ENCODE measurements around the gene SEMA6B.

SEMA6B gene

DNA sequence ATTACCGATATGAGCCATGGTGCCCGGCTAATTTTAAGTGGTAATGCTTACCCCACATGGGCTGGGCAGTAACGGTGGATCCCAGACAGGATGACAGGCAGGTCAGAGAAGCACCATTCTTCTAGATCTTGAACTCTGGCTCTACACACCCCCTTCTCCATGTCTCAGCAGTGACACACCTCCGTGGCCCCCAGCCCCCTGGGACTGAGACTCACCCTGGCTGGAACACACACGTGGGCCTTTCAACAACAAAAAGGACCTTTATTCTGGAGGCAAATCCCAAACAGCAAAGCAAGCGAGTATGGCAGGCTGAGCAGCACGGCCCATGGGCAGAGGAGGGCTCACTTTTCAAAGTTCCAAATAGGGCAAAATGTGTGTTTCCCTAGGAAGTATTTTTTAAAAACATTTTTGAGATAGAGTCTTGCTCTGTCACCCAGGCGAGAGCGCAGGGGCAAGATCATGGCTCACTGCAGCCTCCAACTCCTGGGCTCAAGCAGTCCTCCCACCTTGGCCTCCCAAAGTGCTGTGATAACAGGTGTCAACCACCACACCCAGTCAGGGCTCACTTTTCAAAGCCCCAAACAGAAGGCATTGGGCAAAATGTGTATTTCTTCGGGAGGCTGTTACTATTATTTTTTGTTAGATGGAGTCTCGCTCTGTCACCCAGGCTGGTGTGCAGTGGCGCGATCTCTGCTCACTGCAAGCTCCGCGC lies 37.0 kb downstream of the SEMA6B start:
- DNase-seq = no peak

DNA sequence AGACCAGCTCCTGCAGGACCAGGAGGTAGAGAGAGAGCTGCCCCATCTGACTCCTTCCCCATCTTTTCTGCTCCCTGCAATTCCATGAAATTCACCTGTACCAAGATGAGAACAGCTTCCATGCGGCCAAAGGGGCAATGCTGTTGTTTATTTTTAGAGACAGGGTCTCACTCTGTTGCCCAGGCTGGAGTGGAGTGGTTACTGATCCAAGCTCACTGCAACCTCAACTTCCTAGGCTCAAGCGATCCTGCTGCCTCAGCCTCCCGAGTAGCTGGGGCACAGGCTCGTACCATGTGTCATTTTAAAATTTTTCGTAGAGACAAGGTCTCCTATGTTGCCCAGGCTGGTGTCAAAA lies 37.6 kb downstream of the SEMA6B start:
- DNase-seq = no peak

DNA sequence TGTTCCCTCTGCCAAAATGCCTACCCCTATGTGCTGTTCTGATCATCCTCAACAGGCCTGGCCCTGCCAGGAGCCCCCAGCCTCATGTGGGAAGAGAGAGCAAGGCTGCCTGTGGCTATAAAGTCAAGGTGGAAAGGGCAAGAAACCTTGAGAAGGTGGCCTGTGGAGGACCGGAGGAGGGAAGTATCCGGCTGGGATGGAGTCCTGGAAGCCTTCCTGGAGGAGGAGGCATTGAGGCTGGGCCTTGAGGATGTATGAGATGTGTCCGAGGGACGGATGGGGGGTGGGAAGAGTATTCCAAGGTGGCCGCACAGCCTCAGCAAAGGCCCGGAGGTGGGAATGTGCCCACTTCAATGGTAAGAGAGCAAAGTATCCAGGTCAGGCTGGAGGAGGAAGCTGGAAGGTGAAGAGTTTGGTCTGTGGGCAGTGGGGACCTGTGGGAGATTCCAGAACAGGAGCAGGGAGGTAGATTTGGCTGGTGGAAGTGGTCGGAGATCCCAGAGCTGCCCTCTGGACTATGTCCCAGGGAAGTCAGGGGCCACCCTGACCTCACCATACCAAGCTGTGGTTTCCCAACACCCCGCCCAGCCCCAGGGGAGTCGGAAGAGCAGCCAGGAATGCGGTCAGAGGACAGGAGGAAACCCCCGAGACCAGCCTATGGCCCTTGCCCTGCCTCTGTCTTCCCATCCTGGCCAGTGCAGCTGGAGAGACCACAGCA lies 38.2 kb downstream of the SEMA6B start:
- no peak for DNase-seq

DNA sequence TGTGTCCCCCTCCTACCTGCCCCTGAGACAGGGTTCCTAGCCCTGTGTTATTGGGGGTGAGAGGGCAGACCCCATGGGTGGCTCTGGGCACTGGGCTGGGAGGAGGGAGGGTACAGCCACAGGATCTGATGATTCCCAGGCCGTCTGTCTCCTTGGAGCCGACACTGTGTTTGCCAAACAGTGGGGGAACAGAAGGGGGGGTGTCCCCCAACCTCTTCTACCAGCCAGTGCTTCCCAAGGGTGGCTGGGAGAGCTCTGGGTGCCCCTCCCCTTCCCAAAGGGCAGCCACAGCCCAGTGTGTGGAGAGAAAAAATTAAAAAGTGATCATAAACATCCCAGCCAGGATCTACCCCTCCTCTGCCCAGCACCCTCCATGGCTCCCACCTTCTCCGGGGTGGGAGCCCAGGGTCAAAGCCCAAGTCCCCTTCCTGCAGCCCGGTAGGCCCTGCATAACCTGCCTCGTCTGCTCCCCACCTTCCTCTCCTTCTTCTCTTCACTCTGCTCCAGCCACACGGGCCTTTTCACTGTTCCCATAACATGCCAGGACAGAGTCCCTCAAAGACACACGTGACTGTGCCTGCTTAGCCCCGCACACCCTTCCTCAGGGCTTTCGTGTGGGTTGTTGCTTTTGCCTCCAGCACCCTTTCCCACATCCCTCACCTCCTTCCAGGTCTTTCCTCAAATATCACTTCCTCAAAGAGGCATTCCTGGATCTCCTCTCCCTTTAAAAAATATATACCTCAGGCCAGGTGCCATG lies 39.8 kb downstream of the SEMA6B start:
- DNase-seq = no peak

DNA sequence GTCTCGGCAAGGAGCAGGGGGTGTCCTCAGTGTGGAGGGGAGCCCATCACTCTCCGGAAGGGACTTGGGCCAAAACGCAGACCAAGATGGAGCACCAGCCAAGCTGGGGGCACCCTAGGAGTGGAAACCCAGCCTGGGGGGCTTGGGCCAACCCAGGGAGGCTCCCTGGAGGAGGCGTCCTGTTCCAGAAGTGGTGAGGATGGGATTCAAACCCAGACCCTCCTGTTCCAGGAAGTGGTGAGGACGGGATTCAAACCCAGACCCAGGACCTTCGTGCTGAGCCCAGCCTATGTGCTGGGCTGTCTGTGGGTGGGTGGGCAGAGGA lies 40.4 kb downstream of the SEMA6B start:
- DNase-seq = no peak

DNA sequence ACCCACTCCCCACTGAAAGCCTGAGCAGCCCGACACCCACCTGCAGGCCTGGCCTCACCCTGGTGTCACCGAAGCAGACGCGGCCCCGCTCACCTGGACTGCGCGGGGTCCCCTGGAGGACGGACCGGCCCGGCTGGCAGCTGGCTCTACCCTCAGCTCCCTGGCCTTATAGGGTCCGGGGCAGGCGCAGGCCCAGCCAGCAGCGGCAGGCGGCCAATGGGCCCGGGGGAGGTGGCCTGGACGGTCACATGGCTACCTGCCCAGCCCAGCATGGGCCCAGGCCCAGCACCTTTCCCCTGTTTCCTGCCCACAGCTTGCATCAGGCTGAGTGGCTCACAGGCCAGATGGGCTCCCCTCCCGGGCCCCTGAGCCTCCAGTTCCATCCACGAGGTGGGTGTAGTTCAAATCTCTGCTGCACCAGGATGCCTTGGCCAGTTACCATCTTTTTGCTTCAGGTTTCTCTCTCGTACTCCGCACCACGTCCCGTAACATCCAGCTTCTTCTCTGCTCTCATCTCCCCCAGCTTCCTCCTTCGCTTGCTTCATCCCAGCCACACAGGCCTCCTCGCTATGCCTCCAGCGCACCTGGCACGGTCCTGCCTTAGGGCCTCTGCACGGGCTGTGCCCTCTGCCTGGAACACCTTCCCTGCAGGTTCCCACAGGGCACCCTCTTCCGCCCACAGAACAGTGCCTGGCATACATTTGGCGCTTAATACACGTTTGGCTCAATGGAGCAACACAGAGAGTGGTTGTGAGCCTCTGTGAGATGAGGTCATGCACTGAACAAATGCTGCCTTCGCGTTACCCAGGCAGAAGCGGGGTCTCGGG lies 40.9 kb downstream of the SEMA6B start, which contains the start of gene PLIN4:
PLIN4 (minus strand) TSS at position 142 of the 827 bp plus-strand sequence. CDS start 214 bp downstream, outside the sequence.
- DNase-seq = no peak

DNA sequence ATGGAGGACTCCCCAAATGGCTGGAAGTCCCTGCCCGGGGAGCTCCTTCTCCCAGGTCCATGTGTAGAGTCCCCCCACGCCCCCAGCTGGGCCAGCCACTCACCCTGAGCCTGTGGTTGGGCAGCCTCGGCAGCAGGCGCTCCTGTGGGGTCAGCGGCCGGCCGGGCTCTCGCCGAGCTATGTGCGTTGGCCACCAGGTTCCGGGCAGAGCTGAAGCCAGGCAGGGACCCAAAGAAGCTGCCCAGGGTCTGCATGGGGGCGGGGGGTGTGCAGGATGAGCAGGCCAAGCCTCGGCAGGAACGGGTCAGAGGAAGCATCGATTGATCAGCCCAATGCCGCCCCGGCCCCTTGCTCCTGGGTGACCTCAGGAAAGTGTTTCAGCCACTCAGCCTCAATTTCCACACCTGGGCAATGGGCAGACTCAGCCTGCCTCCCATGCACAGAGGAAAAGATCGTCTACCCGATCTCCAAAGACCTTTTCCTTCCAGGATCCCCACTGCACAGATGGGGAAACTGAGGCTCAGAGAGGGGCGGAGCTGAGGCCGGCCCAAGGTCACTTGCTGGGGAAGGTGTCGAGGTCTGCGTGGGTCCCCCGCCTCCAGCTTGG lies 41.9 kb downstream of the SEMA6B start:
- DNase-seq = no peak

DNA sequence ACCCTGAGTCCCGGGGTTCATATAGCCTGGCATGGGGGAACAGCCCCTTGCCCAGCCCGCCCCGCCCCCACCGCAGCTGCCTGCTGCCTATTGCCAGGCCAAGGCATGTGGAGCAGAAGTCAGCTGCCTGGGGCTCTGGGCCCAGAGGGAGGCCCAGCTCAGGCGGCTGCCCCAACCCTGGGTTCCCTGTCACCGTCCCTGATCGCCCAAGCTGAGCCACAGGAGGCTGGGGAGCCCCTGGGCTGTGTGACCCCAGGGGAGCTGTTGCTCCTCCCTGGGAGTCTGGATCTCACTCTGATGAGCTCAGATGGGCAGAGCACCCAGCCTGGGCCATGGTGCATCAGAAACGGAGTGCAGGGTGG lies 42.6 kb downstream of the SEMA6B start:
- no peak for DNase-seq

DNA sequence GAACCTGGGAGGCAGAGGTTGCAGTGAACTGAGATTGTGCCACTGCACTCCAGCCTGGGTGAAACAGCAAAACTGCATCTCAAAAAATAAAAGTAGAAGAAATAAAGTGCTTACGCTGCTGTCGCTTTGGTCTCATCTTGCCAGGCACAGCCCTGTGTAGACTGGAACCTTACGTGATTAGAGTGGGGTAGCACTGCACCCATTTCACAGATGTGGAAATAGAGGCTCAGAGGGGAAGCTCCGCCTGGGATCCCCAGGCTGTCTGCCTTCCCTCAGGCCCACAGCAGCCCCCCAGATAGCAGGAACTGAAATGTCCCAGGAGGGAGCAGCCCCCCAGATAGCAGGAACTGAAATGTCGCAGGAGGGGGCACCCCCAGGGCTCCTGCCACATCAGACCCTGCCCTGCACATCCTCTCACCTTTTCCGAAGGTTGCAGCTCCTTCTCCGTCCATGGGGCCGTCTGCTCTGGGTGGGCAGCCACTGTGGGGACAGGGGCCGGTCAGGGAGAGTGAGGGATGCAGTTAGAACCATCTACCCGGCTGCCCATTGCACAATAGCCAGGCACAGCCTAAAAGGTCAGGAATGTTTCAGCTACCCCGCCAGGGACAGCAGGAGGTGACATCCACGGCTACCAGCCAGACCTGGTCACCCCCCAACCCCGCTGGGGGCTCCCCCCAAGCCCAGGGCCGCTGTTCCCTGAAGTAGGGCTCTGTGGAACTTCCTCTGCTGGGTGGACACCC lies 43.1 kb downstream of the SEMA6B start:
- no peak for DNase-seq

DNA sequence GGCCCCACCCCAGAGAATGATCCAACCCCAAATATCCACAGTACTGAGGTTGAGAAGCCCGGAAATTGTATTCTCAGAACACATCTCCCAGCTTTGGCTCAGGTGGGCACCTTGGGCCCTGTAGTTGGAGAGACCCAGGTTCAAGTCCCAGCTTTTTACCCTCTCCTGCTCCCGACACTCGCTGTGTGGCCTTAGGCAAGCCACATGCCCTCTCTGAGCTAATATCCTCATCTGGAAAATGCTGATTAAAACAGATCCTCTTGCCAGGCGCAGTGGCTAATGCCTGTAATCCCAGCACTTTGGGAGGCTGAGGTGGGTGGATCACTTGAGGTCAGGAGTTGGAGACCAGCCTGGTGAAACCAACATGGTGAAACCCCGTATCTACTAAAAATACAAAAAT lies 43.8 kb downstream of the SEMA6B start:
- no peak for DNase-seq

DNA sequence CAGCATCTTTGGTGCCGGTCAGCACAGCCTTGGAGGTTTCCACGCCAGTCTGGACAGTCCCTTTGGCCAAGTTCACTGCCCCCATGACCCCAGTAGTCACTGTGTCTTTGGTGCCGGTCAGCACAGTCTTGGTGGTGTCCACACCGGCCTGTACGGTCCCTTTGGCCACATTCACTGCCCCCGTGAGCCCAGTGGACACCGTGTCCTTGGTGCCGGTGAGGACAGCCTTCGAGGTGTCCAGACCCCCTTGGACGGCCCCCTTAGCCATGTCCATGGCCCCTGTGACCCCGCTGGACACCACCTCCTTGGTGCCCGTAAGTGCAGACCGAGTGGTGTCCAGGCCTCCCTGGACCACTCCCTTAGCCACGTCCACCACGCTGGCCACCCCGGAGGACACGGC lies 46.2 kb downstream of the SEMA6B start:
- DNase-seq = no peak

DNA sequence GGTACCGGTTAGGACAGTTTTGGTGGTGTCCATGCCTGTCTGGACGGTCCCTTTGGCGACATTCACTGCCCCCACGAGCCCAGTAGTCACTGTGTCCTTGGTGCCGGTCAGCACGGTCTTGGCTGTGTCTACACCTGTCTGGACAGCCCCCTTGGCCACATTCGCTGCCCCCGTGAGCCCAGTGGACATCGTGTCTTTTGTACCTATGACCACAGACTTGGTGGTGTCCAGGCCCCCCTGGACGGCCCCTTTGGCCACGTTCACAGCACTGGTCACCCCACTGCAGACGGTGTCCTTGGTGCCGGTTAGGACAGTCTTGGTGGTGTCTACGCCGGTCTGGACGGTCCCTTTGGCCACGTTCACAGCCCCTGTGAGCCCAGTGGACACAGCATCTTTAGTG lies 47.4 kb downstream of the SEMA6B start:
- no peak for DNase-seq

DNA sequence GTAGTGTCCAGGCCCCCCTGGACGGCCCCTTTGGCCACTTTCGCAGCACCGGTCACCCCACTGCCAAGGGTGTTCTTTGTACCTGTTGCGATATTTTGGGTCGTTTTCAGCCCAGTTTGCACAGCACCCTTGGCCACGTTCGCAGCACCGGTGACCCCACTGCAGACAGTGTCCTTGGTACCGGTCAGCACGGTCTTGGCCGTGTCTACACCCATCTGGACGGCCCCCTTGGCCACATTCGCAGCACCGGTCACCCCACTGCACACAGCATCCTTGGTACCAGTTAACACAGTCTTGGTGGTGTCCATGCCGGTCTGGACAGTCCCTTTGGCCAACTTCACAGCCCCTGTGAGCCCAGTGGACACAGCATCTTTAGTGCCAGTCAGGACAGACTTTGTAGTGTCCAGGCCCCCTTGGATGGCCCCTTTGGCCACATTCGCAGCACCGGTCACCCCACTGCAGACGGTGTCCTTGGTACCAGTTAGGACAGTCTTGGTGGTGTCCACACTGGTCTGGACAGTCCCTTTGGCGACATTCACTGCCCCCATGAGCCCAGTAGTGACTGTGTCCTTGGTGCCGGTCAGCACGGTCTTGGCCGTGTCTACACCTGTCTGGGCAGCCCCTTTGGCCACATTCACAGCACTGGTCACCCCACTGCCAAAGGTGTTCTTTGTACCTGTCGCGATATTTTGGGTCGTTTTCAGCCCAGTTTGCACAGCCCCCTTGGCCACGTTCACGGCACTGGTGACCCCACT lies 48.0 kb downstream of the SEMA6B start:
- DNase-seq = no peak

DNA sequence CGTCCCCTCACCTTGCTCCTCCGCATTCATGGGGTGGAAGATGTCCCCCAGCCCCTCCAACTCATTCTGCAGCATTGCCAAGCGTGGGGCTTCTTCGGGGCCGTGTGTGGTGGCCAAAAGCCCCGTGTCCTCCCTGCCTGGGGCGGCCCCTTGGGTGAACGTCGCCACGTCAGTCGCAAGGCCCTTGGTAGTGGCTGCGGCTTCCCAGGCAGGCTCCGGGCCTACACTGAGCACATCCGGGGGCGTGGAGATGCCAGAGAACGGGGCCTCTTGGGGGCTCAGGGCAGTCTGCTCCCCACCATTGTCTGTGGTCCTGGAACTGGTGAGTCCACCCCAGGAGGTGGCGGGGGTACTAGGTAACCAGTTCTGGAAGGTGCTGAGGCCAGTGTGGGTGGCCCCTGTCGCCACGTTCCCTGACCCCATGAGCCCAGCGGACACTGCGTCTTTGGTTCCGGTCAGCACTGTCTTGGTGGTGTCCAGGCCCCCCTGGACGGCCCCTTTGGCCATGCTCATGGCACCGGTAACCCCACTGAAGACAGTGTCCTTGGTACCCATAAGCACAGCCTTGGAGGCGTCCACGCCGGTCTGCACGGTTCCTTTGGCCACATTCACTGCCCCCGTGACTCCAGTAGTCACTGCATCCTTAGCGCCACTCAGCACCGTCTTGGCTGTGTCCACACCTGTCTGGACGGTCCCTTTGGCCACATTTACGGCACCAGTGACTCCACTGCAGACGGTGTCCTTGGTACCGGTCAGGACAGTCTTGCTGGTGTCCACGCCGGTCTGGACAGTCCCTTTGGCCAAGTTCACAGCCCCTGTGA lies 48.8 kb downstream of the SEMA6B start:
- no peak for DNase-seq

DNA sequence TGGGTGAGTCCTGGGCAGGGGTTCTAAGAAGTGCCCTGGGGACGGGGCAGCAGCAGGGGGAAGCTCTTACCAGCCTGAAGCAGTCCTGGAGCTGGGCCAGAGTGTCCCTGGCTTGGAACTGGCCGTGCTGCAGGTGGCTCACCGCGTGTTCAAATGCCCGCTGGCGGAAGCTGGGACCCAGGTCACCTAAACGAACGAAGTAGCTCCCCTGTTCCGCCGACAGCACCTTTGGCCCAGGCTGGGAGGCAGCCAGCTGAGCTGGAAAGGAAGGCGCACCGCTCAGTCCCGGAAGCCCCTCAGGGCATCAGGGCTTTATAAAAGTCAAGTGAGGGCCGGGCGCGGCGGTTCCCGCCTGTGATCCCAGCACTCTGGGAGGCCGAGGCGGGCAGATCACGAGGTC lies 50.8 kb downstream of the SEMA6B start:
- DNase-seq = no peak

DNA sequence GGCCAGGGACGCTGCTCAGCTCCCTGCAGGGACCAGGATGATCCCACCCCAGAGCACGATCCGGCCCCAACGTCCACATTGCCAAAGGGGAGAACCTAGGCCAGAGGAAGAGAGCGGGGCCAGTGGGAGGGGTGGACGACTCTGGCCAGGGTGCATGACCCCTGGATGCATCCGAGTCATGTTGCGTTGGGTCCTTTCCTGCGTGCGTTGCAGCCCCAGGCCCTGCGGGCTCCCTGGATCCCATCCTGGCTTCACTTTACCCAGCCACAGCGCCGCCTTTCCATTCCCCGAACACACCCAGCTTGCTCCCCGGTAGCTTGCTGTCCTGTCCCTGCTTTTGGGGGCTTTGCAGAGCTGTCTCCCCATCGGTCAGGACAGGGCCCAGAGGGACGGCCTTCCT lies 51.7 kb downstream of the SEMA6B start:
- no peak for DNase-seq

DNA sequence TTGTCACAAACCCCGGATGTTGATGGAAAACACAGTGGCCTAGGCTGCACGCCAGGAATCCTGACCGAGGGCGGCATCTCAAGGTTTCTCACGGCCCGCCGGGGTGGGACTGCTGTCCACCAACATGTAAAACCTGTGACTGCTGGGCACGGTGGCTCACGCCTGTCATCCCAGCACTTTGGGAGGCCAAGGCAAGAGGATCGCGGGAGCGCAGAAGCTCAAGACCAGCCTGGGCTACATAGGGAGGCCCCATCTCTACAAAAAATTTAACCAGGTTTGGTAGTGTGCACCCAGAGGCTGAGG lies 52.4 kb downstream of the SEMA6B start:
- no peak for DNase-seq

DNA sequence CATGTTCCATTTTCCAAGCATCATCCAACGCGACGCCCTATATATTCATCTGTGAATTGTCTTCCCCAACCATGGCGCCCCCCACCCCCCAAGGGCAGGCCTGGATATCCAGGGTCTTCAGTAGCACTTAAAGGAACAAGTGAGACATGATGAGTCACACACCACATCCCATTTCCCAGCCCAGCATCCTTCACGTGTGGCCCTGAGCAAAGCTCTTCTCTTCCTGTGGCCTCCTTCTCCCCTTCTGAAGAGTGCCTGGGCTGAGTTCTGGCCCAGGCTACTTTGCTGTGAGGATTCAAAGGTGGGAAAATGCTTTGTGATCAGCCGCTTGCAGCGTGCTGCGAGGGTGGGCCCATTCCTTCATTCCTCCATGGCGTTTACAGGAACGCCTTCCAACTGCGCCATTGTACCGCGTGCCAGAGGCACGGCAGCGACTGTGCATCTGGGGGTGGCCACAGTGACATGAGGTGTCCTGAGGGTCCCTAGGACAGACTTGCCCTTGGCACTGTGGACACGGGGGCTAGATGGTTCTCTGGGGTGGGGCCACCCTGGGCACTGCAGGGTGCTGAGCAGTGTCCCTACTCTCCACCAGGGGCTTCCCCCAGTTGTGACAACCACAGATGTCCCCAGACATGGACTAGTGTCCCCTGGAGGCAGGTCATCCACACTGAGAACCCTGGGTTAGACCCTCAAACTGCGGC lies 52.9 kb downstream of the SEMA6B start:
- DNase-seq = no peak

DNA sequence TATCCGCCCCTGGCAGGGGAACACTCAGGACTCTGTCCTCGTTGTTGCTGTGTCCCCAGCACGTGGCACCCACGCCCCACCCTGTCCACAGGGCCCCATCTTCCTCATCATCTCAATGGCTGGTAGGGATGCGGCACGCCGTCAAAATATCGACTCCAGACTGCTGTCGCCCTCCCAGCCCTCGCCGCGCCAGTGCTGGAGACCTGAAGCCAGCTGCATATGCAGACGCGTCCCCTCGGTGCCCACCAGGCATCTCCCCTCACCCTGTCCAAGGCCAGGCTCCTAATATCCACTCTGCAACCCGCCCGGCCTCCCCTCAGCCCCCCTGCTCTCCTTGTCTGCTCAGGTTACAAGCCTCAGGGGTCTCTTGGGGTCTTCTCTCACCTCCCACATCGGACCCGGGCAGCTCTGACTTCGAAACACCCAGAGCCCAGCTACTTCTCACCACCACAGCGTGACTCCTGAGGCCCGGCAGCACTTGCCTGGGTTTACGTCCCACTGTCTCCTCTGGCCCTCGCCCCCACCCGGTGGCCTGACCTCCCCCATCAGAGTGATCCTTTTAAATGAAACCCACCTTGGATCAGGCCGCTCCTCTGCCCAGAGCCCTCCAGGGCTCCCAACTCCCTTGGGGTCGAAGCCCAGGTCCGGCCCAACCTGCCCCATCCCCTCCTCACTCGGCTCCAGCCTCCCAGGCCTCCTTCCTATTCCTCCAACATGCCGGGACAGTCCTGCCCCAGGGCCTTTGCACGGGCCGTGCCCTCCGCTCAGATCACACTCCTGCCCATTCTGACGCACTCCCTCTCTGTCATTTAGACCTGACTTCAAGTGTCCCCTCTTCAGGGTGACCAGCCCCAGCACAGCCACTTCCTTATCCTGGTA lies 53.7 kb downstream of the SEMA6B start:
- DNase-seq = no peak

Measured in stimulated activated CD8-positive, alpha-beta memory T cell treated with anti-CD3 and anti-CD28 coated beads, Interleukin-4, amount 100 ng/mL, for 48 hours (primary cell).